ENCODE data around the gene AXL.

AXL gene

GRCh38 chr19:41269571-41269970 is 50.5 kb downstream of the AXL start:
- no peak for ATAC-seq
- TF ChIP-seq ZC3H10 (CRISPR knock-in tag; IDR thresholded peaks at IDR 0.05) = no peak
- TF ChIP-seq TCF4 (CRISPR knock-in tag; IDR thresholded peaks at IDR 0.05; ENCODE audit: borderline replicate concordance) = no peak
- no peak for TF ChIP-seq ZNF70 (CRISPR knock-in tag; IDR thresholded peaks at IDR 0.05)
- no peak for TF ChIP-seq GLIS3 (CRISPR knock-in tag; IDR thresholded peaks at IDR 0.05)
- TF ChIP-seq TOX (CRISPR knock-in tag; IDR thresholded peaks at IDR 0.05; ENCODE audit: borderline replicate concordance) = no peak
- no peak for TF ChIP-seq ZNF8 (CRISPR knock-in tag; IDR thresholded peaks at IDR 0.05)
- no peak for TF ChIP-seq CREB5 (CRISPR knock-in tag; IDR thresholded peaks at IDR 0.05; ENCODE audit: low read depth)
- no peak for TF ChIP-seq CSRNP3 (CRISPR knock-in tag; IDR thresholded peaks at IDR 0.05)
- TF ChIP-seq ISL1 (CRISPR knock-in tag; IDR thresholded peaks at IDR 0.05) = no peak
- TF ChIP-seq PPARA (CRISPR knock-in tag; IDR thresholded peaks at IDR 0.05; ENCODE audit: borderline replicate concordance) = no peak
- TF ChIP-seq OSR1 (CRISPR knock-in tag; IDR thresholded peaks at IDR 0.05) = no peak
- no peak for TF ChIP-seq TSHZ2 (CRISPR knock-in tag; IDR thresholded peaks at IDR 0.05)
- no peak for TF ChIP-seq CSDC2 (CRISPR knock-in tag; IDR thresholded peaks at IDR 0.05)

GRCh38 chr19:41273076-41273475 is 54.1 kb downstream of the AXL start:
- TF ChIP-seq TOX (CRISPR knock-in tag; IDR thresholded peaks at IDR 0.05; ENCODE audit: borderline replicate concordance) = no peak
- no peak for TF ChIP-seq ZNF565 (CRISPR knock-in tag; conservative IDR thresholded peaks at IDR 0.05; ENCODE audit: low read depth)
- no peak for ATAC-seq

GRCh38 chr19:41274802-41275201 is 55.8 kb downstream of the AXL start:
- TF ChIP-seq CSDC2 (CRISPR knock-in tag; IDR thresholded peaks at IDR 0.05) = no peak
- no peak for TF ChIP-seq OSR1 (CRISPR knock-in tag; IDR thresholded peaks at IDR 0.05)
- no peak for TF ChIP-seq ZNF70 (CRISPR knock-in tag; IDR thresholded peaks at IDR 0.05)
- no peak for TF ChIP-seq ZFP30 (CRISPR knock-in tag; IDR thresholded peaks at IDR 0.05)
- TF ChIP-seq ZC3H10 (CRISPR knock-in tag; IDR thresholded peaks at IDR 0.05) = no peak
- TF ChIP-seq PPARA (CRISPR knock-in tag; IDR thresholded peaks at IDR 0.05; ENCODE audit: borderline replicate concordance) = no peak
- TF ChIP-seq CREB5 (CRISPR knock-in tag; IDR thresholded peaks at IDR 0.05; ENCODE audit: low read depth) = no peak
- no peak for TF ChIP-seq POU6F1 (CRISPR knock-in tag; IDR thresholded peaks at IDR 0.05; ENCODE audit: borderline replicate concordance, low read depth)
- TF ChIP-seq GLIS3 (CRISPR knock-in tag; IDR thresholded peaks at IDR 0.05) = no peak

GRCh38 chr19:41276231-41276630 is 57.2 kb downstream of the AXL start:
- no peak for ATAC-seq

More at GRCh38 chr19:41274802-41275201, 55.8 kb downstream of the AXL start:
- no peak for ATAC-seq

GRCh38 chr19:41278478-41278877 is 59.5 kb downstream of the AXL start:
- ATAC-seq = no peak
- TF ChIP-seq PPARA (CRISPR knock-in tag; IDR thresholded peaks at IDR 0.05; ENCODE audit: borderline replicate concordance) (no peak), POU6F1 (CRISPR knock-in tag; IDR thresholded peaks at IDR 0.05; ENCODE audit: borderline replicate concordance, low read depth) (no peak), TCF4 (CRISPR knock-in tag; IDR thresholded peaks at IDR 0.05; ENCODE audit: borderline replicate concordance) (no peak), ZFP30 (CRISPR knock-in tag; IDR thresholded peaks at IDR 0.05) (no peak), ISL1 (CRISPR knock-in tag; IDR thresholded peaks at IDR 0.05) (no peak), SNAI2 (CRISPR knock-in tag; IDR thresholded peaks at IDR 0.05) (no peak), CSDC2 (CRISPR knock-in tag; IDR thresholded peaks at IDR 0.05) (no peak), PATZ1 (CRISPR knock-in tag; IDR thresholded peaks at IDR 0.05; ENCODE audit: borderline replicate concordance) (no peak), GLIS3 (CRISPR knock-in tag; IDR thresholded peaks at IDR 0.05) (no peak), ZNF565 (CRISPR knock-in tag; conservative IDR thresholded peaks at IDR 0.05; ENCODE audit: low read depth) (no peak), ZFP3 (CRISPR knock-in tag; IDR thresholded peaks at IDR 0.05) (no peak), OSR1 (CRISPR knock-in tag; IDR thresholded peaks at IDR 0.05) (no peak), ESRRG (CRISPR knock-in tag; IDR thresholded peaks at IDR 0.05) (no peak)

More at GRCh38 chr19:41276231-41276630, 57.2 kb downstream of the AXL start:
- TF ChIP-seq ARNTL (CRISPR knock-in tag; IDR thresholded peaks at IDR 0.05; ENCODE audit: borderline replicate concordance, low read depth) (no peak), TCF4 (CRISPR knock-in tag; IDR thresholded peaks at IDR 0.05; ENCODE audit: borderline replicate concordance) (no peak), OSR1 (CRISPR knock-in tag; IDR thresholded peaks at IDR 0.05) (no peak)
